Measurements from ENCODE around the gene HMGB1. TPM values are rescaled to one million over a fixed set of nuclear protein-coding genes. Genes with fewer than 3 reads are reported as not detected.

The HMGB1 gene
- total RNA-seq = 100 to 1,000 TPM; 764 to 851 TPM

DNA sequence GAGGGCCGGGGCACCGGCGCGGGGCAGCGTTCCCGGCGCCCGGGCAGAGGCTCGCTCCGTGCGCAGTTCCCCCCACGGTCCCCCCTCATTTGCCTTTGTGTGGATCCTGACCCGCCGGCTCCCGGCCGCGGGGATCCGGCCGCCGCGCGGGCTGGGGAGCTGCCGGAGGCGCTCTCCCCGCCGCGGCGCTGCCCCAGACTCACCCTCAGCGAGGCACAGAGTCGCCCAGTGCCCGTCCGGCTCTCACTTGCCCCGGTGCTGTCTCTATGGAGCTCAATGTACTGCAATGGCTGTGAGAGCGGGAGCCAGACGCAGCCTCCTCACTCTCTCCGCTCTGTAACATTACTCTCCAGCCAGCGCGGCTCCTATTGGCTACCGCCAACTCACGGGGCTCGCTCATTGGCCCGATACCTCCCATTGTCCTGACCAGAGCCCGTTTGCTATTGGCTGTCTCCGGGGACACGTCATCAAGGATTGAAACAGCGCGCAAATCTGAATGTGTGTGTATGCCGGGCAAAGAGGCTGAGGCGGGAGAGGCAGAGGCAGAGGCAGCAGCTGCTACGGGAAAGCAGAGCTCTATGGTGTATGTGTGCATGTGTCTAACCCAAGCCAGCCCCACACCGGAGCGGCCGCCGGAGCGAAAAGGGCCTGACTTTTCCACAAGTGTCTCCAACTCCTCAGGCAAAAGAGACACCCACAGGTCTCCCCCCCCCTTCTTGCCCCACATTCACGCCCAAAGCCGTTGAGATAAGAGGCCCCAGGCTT is at the start of gene HMGB1:
Gene HMGB1 (minus strand): TSS at position 344 of the 765 bp plus-strand sequence. CDS start 2,256 bp downstream, outside the sequence.
- POLR2A ChIA-PET = interaction anchor here (0.7 to 3.4 kb wide), 13 partner anchors 10 to 934 kb away, joined by 3 to 19 read pairs (median 4); partner anchors contain the start of gene USPL1
- CTCF ChIA-PET = interaction anchor here (1.3 kb wide), 1 partner anchor 331 kb away, joined by 3 read pairs; no protein-coding TSS in a partner anchor

GRCh38 chr13:30510811-30511371 is 45.2 kb upstream of the HMGB1 start:
- no peaks in the 10 kb centered on the region for H3K9me3 Mint-ChIP-seq (ENCODE audit: low read depth)
- H3K36me3 Mint-ChIP-seq (ENCODE audit: low read depth) = no peaks in the 10 kb centered on the region
- ChIA-PET POLR2A (no interaction called here), CTCF (interaction anchor here (1.4 kb wide), 1 partner anchor 11 kb away, joined by 4 read pairs; no protein-coding TSS in a partner anchor)
- intact Hi-C loops (cut with DNase I, micrococcal nuclease) = no loop called here
- no peaks in the 10 kb centered on the region for H3K27me3 Mint-ChIP-seq
- no peak for ATAC-seq
- DNase-seq = no peak
- H3K4me1 Mint-ChIP-seq = no peaks in the 10 kb centered on the region
- H3K4me3 Mint-ChIP-seq = no peak overlapping the region
- H3K27ac Mint-ChIP-seq = no peak overlapping the region

More for the DNA sequence above, at the start of gene HMGB1:
- peaks cover 30% of the 10 kb centered on the region for H3K36me3 Mint-ChIP-seq (ENCODE audit: low read depth)
- H3K9me3 Mint-ChIP-seq (ENCODE audit: low read depth) = no peaks in the 10 kb centered on the region
- DNase-seq (peak; percentile 98), ATAC-seq (peak; percentile 93)
- H3K27ac Mint-ChIP-seq = peak within 1 kb of the TSS; percentile 98
- intact Hi-C loops (cut with DNase I, micrococcal nuclease) = loop anchor here (1.0 to 10.0 kb wide), 15 partner anchors 35 to 871 kb away; partner anchors contain the start of genes SLC7A1 (in 2 of the 2), HSPH1 (in 1 of the 2), KATNAL1 (in 1 of the 2) and UBE2L5 (in 1 of the 2)
- no peaks in the 10 kb centered on the region for H3K27me3 Mint-ChIP-seq
- H3K4me1 Mint-ChIP-seq = peaks cover 19% of the 10 kb centered on the region
- H3K4me3 Mint-ChIP-seq = peak within 1 kb of the TSS; percentile 86

GRCh38 chr13:30510091-30510490 is 44.4 kb upstream of the HMGB1 start:
- ChIA-PET POLR2A (no interaction called here), CTCF (interaction anchor here (0.8 kb wide), 1 partner anchor 113 kb away, joined by 3 read pairs; no protein-coding TSS in a partner anchor)
- Mint-ChIP-seq H3K27me3 (no peaks in the 10 kb centered on the region), H3K4me1 (no peaks in the 10 kb centered on the region), H3K9me3 (ENCODE audit: low read depth) (no peaks in the 10 kb centered on the region), H3K27ac (no peak overlapping the region), H3K4me3 (no peak overlapping the region), H3K36me3 (ENCODE audit: low read depth) (no peaks in the 10 kb centered on the region)
- ATAC-seq (no peak), DNase-seq (no peak)
- intact Hi-C loops (cut with DNase I, micrococcal nuclease) = no loop called here

DNA sequence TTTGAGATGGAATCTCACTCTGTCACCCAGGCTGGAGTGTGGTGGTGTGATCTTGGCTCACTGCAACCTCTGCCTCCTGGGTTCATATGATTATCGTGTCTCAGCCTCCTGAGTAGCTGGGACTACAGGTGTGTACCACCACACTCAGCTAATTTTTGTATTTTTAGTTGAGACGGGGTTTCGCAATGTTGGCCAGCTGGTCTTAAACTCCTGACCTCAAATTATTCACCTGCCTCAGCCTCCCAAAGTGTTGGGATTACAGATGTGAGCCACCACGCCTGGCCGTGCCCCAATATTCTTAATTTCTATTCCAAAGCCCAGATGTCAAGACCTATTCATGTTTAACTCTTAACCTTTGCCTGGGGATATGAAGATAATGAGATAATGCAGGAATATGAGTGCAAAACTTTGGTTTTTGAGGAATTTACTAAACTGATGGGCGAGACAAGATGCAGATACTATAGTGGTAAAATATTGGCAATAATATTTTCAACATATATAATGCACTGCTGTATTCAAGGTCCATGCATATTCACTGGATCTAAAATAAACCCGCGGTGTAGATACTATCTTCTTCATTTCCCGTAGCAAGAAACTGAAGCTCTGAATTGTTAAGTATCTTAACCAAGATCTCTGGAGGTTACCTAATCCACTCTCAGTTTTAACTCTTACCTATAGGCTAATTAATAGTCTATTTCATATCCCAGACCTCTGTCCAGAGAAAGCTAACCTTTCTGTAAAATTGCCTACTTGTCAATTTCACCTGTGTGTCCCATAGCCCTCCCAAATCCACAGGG is 43.7 kb upstream of the HMGB1 start:
- CTCF ChIA-PET = interaction anchor here (0.8 kb wide), 1 partner anchor 114 kb away, joined by 3 read pairs; no protein-coding TSS in a partner anchor

GRCh38 chr13:30504081-30504480 is 38.3 kb upstream of the HMGB1 start:
- intact Hi-C loops (cut with DNase I, micrococcal nuclease) = no loop called here
- ATAC-seq = peak; percentile 68
- Mint-ChIP-seq H3K27me3 (no peaks in the 10 kb centered on the region), H3K4me3 (no peak overlapping the region), H3K27ac (no peak overlapping the region), H3K36me3 (ENCODE audit: low read depth) (no peaks in the 10 kb centered on the region), H3K9me3 (ENCODE audit: low read depth) (no peaks in the 10 kb centered on the region), H3K4me1 (peaks cover 12% of the 10 kb centered on the region)
- POLR2A ChIA-PET = no interaction called here
- DNase-seq = no peak
- CTCF ChIA-PET = interaction anchor here (0.6 to 1.4 kb wide), 4 partner anchors 12 to 1015 kb away, joined by 3 read pairs; no protein-coding TSS in a partner anchor

More for the DNA sequence above, 43.7 kb upstream of the HMGB1 start:
- peaks cover 2% of the 10 kb centered on the region for H3K4me1 Mint-ChIP-seq
- no peak for DNase-seq
- intact Hi-C loops (cut with DNase I, micrococcal nuclease) = no loop called here
- no peaks in the 10 kb centered on the region for H3K9me3 Mint-ChIP-seq (ENCODE audit: low read depth)
- POLR2A ChIA-PET = no interaction called here
- no peak overlapping the region for H3K4me3 Mint-ChIP-seq
- no peak for ATAC-seq
- H3K36me3 Mint-ChIP-seq (ENCODE audit: low read depth) = no peaks in the 10 kb centered on the region
- no peak overlapping the region for H3K27ac Mint-ChIP-seq
- H3K27me3 Mint-ChIP-seq = no peaks in the 10 kb centered on the region

DNA sequence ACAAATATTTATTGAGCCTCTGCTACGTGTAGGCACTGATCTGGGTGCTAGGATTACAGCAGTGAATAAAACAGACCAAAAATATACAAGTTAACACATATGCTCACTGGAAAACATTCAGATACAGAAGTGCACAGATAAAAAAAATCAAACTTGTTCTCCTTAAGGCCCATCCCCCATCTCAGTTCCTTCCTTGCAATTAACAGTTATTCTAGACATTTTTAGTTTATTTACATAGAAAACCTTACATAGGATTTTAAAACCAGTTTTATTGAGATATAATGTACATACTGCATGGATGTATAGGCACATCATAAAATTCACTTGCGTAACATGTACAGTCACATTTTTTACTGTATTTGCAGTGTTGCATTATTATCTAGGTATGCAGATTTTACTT is 36.5 kb upstream of the HMGB1 start:
- Mint-ChIP-seq H3K4me1 (peaks cover 12% of the 10 kb centered on the region), H3K27me3 (no peaks in the 10 kb centered on the region), H3K36me3 (ENCODE audit: low read depth) (no peaks in the 10 kb centered on the region), H3K4me3 (no peak overlapping the region), H3K27ac (no peak overlapping the region), H3K9me3 (ENCODE audit: low read depth) (no peaks in the 10 kb centered on the region)
- ATAC-seq (no peak), DNase-seq (no peak)
- CTCF ChIA-PET = no interaction called here
- intact Hi-C loops (cut with DNase I, micrococcal nuclease) = no loop called here
- POLR2A ChIA-PET = no interaction called here

DNA sequence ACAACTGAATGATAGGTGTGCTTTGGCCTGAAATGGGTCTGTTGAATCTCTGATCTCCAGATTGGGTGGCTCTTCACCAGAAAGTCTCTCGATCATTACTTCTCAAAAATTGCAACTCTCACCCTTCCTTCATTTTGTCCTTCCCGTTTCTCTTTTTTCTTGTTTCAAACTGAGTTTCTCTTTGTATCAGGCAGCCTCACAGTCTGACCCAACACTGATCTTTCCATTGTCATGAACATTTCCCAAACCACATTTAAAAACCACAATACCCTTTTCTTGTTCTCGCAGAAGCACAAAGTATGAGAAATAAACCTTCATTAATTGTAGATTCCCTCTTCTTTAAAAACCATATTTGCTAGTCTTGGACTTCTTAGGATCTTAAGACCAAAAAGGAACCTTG is 33.6 kb upstream of the HMGB1 start:
- Mint-ChIP-seq H3K4me3 (no peak overlapping the region), H3K27me3 (no peaks in the 10 kb centered on the region), H3K4me1 (peaks cover 10% of the 10 kb centered on the region), H3K9me3 (ENCODE audit: low read depth) (no peaks in the 10 kb centered on the region), H3K36me3 (ENCODE audit: low read depth) (no peaks in the 10 kb centered on the region), H3K27ac (no peak overlapping the region)
- ChIA-PET CTCF (no interaction called here), POLR2A (no interaction called here)
- DNase-seq (no peak), ATAC-seq (no peak)
- intact Hi-C loops (cut with DNase I, micrococcal nuclease) = no loop called here

GRCh38 chr13:30496147-30496546 is 30.4 kb upstream of the HMGB1 start:
- ChIA-PET POLR2A (no interaction called here), CTCF (no interaction called here)
- intact Hi-C loops (cut with DNase I, micrococcal nuclease) = no loop called here
- Mint-ChIP-seq H3K27me3 (no peaks in the 10 kb centered on the region), H3K4me1 (peaks cover 4% of the 10 kb centered on the region), H3K4me3 (no peak overlapping the region), H3K36me3 (ENCODE audit: low read depth) (no peaks in the 10 kb centered on the region), H3K9me3 (ENCODE audit: low read depth) (no peaks in the 10 kb centered on the region), H3K27ac (no peak overlapping the region)
- ATAC-seq (no peak), DNase-seq (no peak)

GRCh38 chr13:30495746-30496145 is 30.0 kb upstream of the HMGB1 start:
- ATAC-seq (no peak), DNase-seq (no peak)
- POLR2A ChIA-PET = no interaction called here
- Mint-ChIP-seq H3K4me3 (no peak overlapping the region), H3K4me1 (peaks cover 4% of the 10 kb centered on the region), H3K36me3 (ENCODE audit: low read depth) (no peaks in the 10 kb centered on the region), H3K27ac (no peak overlapping the region), H3K27me3 (no peaks in the 10 kb centered on the region), H3K9me3 (ENCODE audit: low read depth) (no peaks in the 10 kb centered on the region)
- intact Hi-C loops (cut with DNase I, micrococcal nuclease) = no loop called here
- CTCF ChIA-PET = no interaction called here

DNA sequence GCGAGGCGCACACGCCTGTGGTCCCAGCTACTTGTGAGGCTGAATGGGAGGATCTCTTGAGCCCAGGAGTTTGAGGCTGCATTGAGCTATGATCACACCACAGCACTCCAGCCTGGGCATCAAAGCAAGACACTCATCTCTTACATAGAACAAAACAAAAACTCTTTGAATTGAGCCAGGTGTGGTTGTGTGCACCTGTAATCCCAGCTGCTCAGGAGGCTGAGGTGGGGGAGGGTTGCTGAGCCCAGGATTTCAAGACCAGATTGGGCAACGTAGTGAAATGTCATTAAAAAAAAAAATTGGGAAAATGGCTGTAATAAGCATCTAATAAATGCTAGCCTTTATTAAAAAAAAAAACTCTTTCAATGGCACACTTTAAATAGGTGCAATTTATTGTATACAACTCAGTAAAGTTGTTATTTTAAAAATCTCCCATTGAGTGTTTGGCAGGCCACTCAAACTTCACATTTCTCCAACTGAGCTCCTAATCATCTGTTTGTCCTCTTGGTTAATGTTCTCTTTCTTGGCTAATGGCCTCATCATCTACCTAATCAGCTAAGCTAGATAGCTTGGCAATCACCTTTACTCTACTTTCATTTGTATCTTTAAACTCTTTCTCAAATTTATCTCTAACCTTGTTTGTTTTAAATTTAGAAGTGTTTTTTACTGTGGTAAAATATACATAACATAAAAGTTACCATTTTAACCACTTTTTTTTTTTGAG is 28.1 kb upstream of the HMGB1 start:
- DNase-seq = no peak
- Mint-ChIP-seq H3K4me1 (no peaks in the 10 kb centered on the region), H3K4me3 (no peak overlapping the region), H3K9me3 (ENCODE audit: low read depth) (no peaks in the 10 kb centered on the region), H3K36me3 (ENCODE audit: low read depth) (no peaks in the 10 kb centered on the region), H3K27ac (no peak overlapping the region), H3K27me3 (no peaks in the 10 kb centered on the region)
- ATAC-seq = no peak
- POLR2A ChIA-PET = no interaction called here
- intact Hi-C loops (cut with DNase I, micrococcal nuclease) = no loop called here
- CTCF ChIA-PET = interaction anchor here (0.6 to 0.7 kb wide), 2 partner anchors 182 to 299 kb away, joined by 5 read pairs; no protein-coding TSS in a partner anchor

GRCh38 chr13:30487075-30487470 is 21.3 kb upstream of the HMGB1 start:
- Mint-ChIP-seq H3K27ac (no peak overlapping the region), H3K4me3 (no peak overlapping the region), H3K36me3 (ENCODE audit: low read depth) (no peaks in the 10 kb centered on the region), H3K27me3 (no peaks in the 10 kb centered on the region), H3K4me1 (no peaks in the 10 kb centered on the region), H3K9me3 (ENCODE audit: low read depth) (no peaks in the 10 kb centered on the region)
- ChIA-PET CTCF (interaction anchor here (0.6 to 1.3 kb wide), 2 partner anchors 19 to 42 kb away, joined by 3 read pairs; no protein-coding TSS in a partner anchor), POLR2A (no interaction called here)
- no peak for DNase-seq
- intact Hi-C loops (cut with DNase I, micrococcal nuclease) = no loop called here
- no peak for ATAC-seq
